ENCODE data around the gene TPST2. TPM values are rescaled to one million over a fixed set of nuclear protein-coding genes. Genes with fewer than 3 reads are reported as not detected.

Gene TPST2
- total RNA-seq, 2 experiments from 2014 or later = 55.4 to 60.8 TPM

GRCh38 chr22:26556904-26557303, 33.0 kb downstream of the TPST2 start:
- ChIA-PET POLR2A (no interaction called here), CTCF (no interaction called here)
- peaks cover 19% of the 10 kb centered on the region for H3K36me3 Mint-ChIP-seq (ENCODE audit: low read depth)
- peaks cover 22% of the 10 kb centered on the region for H3K4me1 Mint-ChIP-seq
- DNase-seq = no peak
- no peaks in the 10 kb centered on the region for H3K27me3 Mint-ChIP-seq
- H3K4me3 Mint-ChIP-seq = no peak overlapping the region
- no peak overlapping the region for H3K27ac Mint-ChIP-seq
- no peaks in the 10 kb centered on the region for H3K9me3 Mint-ChIP-seq

- CTCF ChIA-PET = no interaction called here
- H3K4me1 Mint-ChIP-seq = peaks cover 22% of the 10 kb centered on the region
Measured at GRCh38 chr22:26555478-26555877, 34.5 kb downstream of the TPST2 start.

GRCh38 chr22:26554956-26555355, 35.0 kb downstream of the TPST2 start:
- ChIA-PET POLR2A (interaction anchor here (0.9 to 1.1 kb wide), 2 partner anchors 18 to 21 kb away, joined by 3 read pairs; no protein-coding TSS in a partner anchor), CTCF (no interaction called here)
- H3K4me1 Mint-ChIP-seq = peaks cover 25% of the 10 kb centered on the region
- no peak overlapping the region for H3K27ac Mint-ChIP-seq
- H3K36me3 Mint-ChIP-seq (ENCODE audit: low read depth) = peaks cover 21% of the 10 kb centered on the region
- H3K9me3 Mint-ChIP-seq = no peaks in the 10 kb centered on the region
- H3K4me3 Mint-ChIP-seq = no peak overlapping the region
- DNase-seq = no peak
- H3K27me3 Mint-ChIP-seq = no peaks in the 10 kb centered on the region

More at GRCh38 chr22:26555478-26555877, 34.5 kb downstream of the TPST2 start:
- H3K27ac Mint-ChIP-seq = no peak overlapping the region
- POLR2A ChIA-PET = interaction anchor here (0.9 to 1.1 kb wide), 2 partner anchors 17 to 21 kb away, joined by 3 read pairs; no protein-coding TSS in a partner anchor
- H3K36me3 Mint-ChIP-seq (ENCODE audit: low read depth) = peaks cover 19% of the 10 kb centered on the region
- no peaks in the 10 kb centered on the region for H3K9me3 Mint-ChIP-seq
- H3K27me3 Mint-ChIP-seq = no peaks in the 10 kb centered on the region
- no peak overlapping the region for H3K4me3 Mint-ChIP-seq
- DNase-seq = no peak

GRCh38 chr22:26553056-26553752, 36.7 kb downstream of the TPST2 start:
- CTCF ChIA-PET = no interaction called here
- no peak overlapping the region for H3K27ac Mint-ChIP-seq

GRCh38 chr22:26552466-26552865, 37.5 kb downstream of the TPST2 start:
- Mint-ChIP-seq H3K4me3 (no peak overlapping the region), H3K4me1 (peaks cover 30% of the 10 kb centered on the region), H3K27me3 (no peaks in the 10 kb centered on the region), H3K9me3 (peaks cover 2% of the 10 kb centered on the region), H3K27ac (no peak overlapping the region), H3K36me3 (ENCODE audit: low read depth) (peaks cover 26% of the 10 kb centered on the region)
- ChIA-PET CTCF (no interaction called here), POLR2A (no interaction called here)
- no peak for DNase-seq

More at GRCh38 chr22:26553056-26553752, 36.7 kb downstream of the TPST2 start:
- Mint-ChIP-seq H3K36me3 (ENCODE audit: low read depth) (peaks cover 23% of the 10 kb centered on the region), H3K4me3 (no peak overlapping the region), H3K27me3 (no peaks in the 10 kb centered on the region), H3K9me3 (no peaks in the 10 kb centered on the region), H3K4me1 (peaks cover 25% of the 10 kb centered on the region)
- no peak for DNase-seq
- POLR2A ChIA-PET = interaction anchor here (1.4 kb wide), 1 partner anchor 69 kb away, joined by 4 read pairs; the partner anchor contains the start of genes HPS4 and SRRD

- ChIA-PET CTCF (no interaction called here), POLR2A (no interaction called here)
- no peak overlapping the region for H3K27ac Mint-ChIP-seq
- DNase-seq = no peak
- H3K4me1 Mint-ChIP-seq = peaks cover 39% of the 10 kb centered on the region
- peaks cover 29% of the 10 kb centered on the region for H3K36me3 Mint-ChIP-seq (ENCODE audit: low read depth)
- peaks cover 6% of the 10 kb centered on the region for H3K9me3 Mint-ChIP-seq
- H3K4me3 Mint-ChIP-seq = no peak overlapping the region
- no peaks in the 10 kb centered on the region for H3K27me3 Mint-ChIP-seq
Measured at GRCh38 chr22:26551568-26551967, 38.4 kb downstream of the TPST2 start.

- H3K36me3 Mint-ChIP-seq (ENCODE audit: low read depth) = peaks cover 31% of the 10 kb centered on the region
- POLR2A ChIA-PET = no interaction called here
- no peak for DNase-seq
- no peaks in the 10 kb centered on the region for H3K27me3 Mint-ChIP-seq
- H3K27ac Mint-ChIP-seq = no peak overlapping the region
- H3K4me3 Mint-ChIP-seq = no peak overlapping the region
- H3K4me1 Mint-ChIP-seq = peaks cover 46% of the 10 kb centered on the region
- peaks cover 7% of the 10 kb centered on the region for H3K9me3 Mint-ChIP-seq
- CTCF ChIA-PET = no interaction called here
Measured at GRCh38 chr22:26550498-26551033, 39.4 kb downstream of the TPST2 start.

- no peak overlapping the region for H3K4me3 Mint-ChIP-seq
- H3K36me3 Mint-ChIP-seq (ENCODE audit: low read depth) = peaks cover 36% of the 10 kb centered on the region
- DNase-seq = no peak
- H3K27me3 Mint-ChIP-seq = no peaks in the 10 kb centered on the region
- H3K9me3 Mint-ChIP-seq = peaks cover 7% of the 10 kb centered on the region
- CTCF ChIA-PET = no interaction called here
- POLR2A ChIA-PET = no interaction called here
- H3K27ac Mint-ChIP-seq = no peak overlapping the region
- peaks cover 51% of the 10 kb centered on the region for H3K4me1 Mint-ChIP-seq
Measured at GRCh38 chr22:26549902-26550497, 39.9 kb downstream of the TPST2 start.

GRCh38 chr22:26548984-26549383, 40.9 kb downstream of the TPST2 start:
- no peak for DNase-seq
- H3K27ac Mint-ChIP-seq = no peak overlapping the region
- H3K36me3 Mint-ChIP-seq (ENCODE audit: low read depth) = peaks cover 37% of the 10 kb centered on the region
- H3K9me3 Mint-ChIP-seq = peaks cover 7% of the 10 kb centered on the region
- peaks cover 51% of the 10 kb centered on the region for H3K4me1 Mint-ChIP-seq
- ChIA-PET CTCF (no interaction called here), POLR2A (no interaction called here)
- H3K27me3 Mint-ChIP-seq = no peaks in the 10 kb centered on the region
- H3K4me3 Mint-ChIP-seq = no peak overlapping the region

GRCh38 chr22:26548303-26548702, 41.6 kb downstream of the TPST2 start:
- CTCF ChIA-PET = interaction anchor here (0.7 kb wide), 1 partner anchor 47 kb away, joined by 3 read pairs; no protein-coding TSS in a partner anchor
- Mint-ChIP-seq H3K9me3 (peaks cover 7% of the 10 kb centered on the region), H3K27ac (no peak overlapping the region), H3K4me3 (no peak overlapping the region), H3K4me1 (peaks cover 53% of the 10 kb centered on the region), H3K36me3 (ENCODE audit: low read depth) (peaks cover 37% of the 10 kb centered on the region), H3K27me3 (no peaks in the 10 kb centered on the region)
- DNase-seq = no peak
- POLR2A ChIA-PET = interaction anchor here (1.6 kb wide), 1 partner anchor 64 kb away, joined by 5 read pairs; the partner anchor contains the start of gene SRRD

- peaks cover 7% of the 10 kb centered on the region for H3K9me3 Mint-ChIP-seq
- H3K4me3 Mint-ChIP-seq = no peak overlapping the region
- ChIA-PET POLR2A (interaction anchor here (1.1 to 1.6 kb wide), 3 partner anchors 64 to 99 kb away, joined by 3 to 5 read pairs (median 3); partner anchors contain the start of gene SRRD), CTCF (interaction anchor here (0.7 to 1.4 kb wide), 2 partner anchors 15 to 46 kb away, joined by 3 to 4 read pairs; no protein-coding TSS in a partner anchor)
- H3K4me1 Mint-ChIP-seq = peaks cover 54% of the 10 kb centered on the region
- H3K27me3 Mint-ChIP-seq = no peaks in the 10 kb centered on the region
- H3K27ac Mint-ChIP-seq = no peak overlapping the region
- peaks cover 37% of the 10 kb centered on the region for H3K36me3 Mint-ChIP-seq (ENCODE audit: low read depth)
- no peak for DNase-seq
Measured at GRCh38 chr22:26547837-26548236, 42.1 kb downstream of the TPST2 start.

- peaks cover 7% of the 10 kb centered on the region for H3K9me3 Mint-ChIP-seq
- POLR2A ChIA-PET = interaction anchor here (1.1 to 1.6 kb wide), 4 partner anchors 63 to 100 kb away, joined by 3 to 5 read pairs (median 3); partner anchors contain the start of gene SRRD
- no peak overlapping the region for H3K4me3 Mint-ChIP-seq
- peak overlapping the region; percentile 67 for H3K27ac Mint-ChIP-seq
- CTCF ChIA-PET = interaction anchor here (0.7 to 1.4 kb wide), 2 partner anchors 15 to 46 kb away, joined by 3 to 4 read pairs; no protein-coding TSS in a partner anchor
- no peaks in the 10 kb centered on the region for H3K27me3 Mint-ChIP-seq
- DNase-seq = peak; percentile 50
- peaks cover 40% of the 10 kb centered on the region for H3K36me3 Mint-ChIP-seq (ENCODE audit: low read depth)
- peaks cover 58% of the 10 kb centered on the region for H3K4me1 Mint-ChIP-seq
Measured at GRCh38 chr22:26547426-26547825, 42.5 kb downstream of the TPST2 start.

- Mint-ChIP-seq H3K9me3 (peaks cover 7% of the 10 kb centered on the region), H3K27me3 (no peaks in the 10 kb centered on the region), H3K4me1 (peaks cover 61% of the 10 kb centered on the region), H3K27ac (peak overlapping the region; percentile 67), H3K36me3 (ENCODE audit: low read depth) (peaks cover 42% of the 10 kb centered on the region), H3K4me3 (no peak overlapping the region)
- POLR2A ChIA-PET = interaction anchor here (1.4 to 1.5 kb wide), 2 partner anchors 9 to 96 kb away, joined by 3 read pairs; no protein-coding TSS in a partner anchor
- CTCF ChIA-PET = no interaction called here
- DNase-seq = no peak
Measured at GRCh38 chr22:26546282-26546681, 43.6 kb downstream of the TPST2 start.

Measured in activated CD4-positive, alpha-beta memory T cell treated with anti-CD3 and anti-CD28 coated beads, Interleukin-2, amount 10 ng/mL, durations not matched to agents 7 days and 5 days (primary cell).